NT2/D1 (cell line): Measurements from ENCODE around the gene DNAJC4.

Source experiments
- SUZ12 ChIP-seq: IDR thresholded peaks from 2 replicates; pipeline ENCODE4 v1.6.1; 2011; ENCODE audit not compliant: insufficient read length, insufficient read depth; ENCODE audit errors: extremely low read depth
- YY1 ChIP-seq: IDR thresholded peaks from 2 replicates; pipeline ENCODE4 v1.6.1; 2011; ENCODE audit not compliant: insufficient read length, insufficient read depth
- ZNF274 ChIP-seq: IDR thresholded peaks from 2 replicates; pipeline ENCODE4 v1.6.1; 2011; ENCODE audit warnings: mild to moderate bottlenecking, low read depth, low read length

DNA sequence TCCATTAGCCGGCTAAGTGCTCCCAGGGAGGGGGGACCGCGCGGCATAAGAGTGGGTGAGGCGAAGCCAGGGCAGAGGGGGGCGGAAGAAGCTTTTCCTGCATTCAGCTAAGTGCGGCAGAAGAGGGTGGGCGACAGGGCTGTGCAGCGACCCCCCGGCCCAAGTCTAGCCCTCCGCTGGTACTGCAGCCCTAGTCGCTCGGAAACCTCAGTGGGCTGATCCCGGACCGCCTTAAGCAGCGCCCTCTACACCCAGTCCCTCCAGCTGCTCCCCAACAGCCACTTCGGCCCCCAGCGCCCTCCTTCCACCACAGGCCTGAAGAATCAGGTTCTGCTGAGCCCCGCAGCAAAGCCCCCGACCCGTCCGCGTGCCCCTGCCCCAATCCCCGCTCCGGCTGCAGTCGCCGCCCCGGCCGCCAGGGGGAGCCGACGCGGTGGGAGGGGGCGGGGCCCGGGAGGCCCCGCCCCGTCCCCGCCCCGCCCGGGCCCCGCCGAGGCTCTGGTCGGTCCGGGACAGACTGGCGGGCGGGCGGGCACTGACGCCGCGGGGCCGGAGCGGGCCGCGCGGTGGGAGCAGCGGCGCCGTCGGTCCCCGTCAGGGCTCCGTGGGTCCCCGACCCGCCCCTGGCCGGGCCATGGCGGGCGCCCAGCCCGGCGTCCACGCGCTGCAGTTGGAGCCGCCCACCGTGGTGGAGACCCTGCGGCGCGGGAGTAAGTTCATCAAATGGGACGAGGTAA lies 20.8 kb downstream of the DNAJC4 start, which contains the start of gene PLCB3:
- TF ChIP-seq YY1, result no peak
- no peak for TF ChIP-seq ZNF274
- TF ChIP-seq SUZ12, result no peak
